GM11168 (cell line): ENCODE results near the gene MMP20.

Source experiments
- in situ Hi-C: fragments of 300-500 bp; cut with MboI; formaldehyde crosslinking; loops from one replicate; pipeline ENCODE4 v1.12.0; 2022; ENCODE audit warnings: low sequenced_read_pairs; ENCODE audit not compliant: unreplicated experiment

The MMP20 gene

DNA sequence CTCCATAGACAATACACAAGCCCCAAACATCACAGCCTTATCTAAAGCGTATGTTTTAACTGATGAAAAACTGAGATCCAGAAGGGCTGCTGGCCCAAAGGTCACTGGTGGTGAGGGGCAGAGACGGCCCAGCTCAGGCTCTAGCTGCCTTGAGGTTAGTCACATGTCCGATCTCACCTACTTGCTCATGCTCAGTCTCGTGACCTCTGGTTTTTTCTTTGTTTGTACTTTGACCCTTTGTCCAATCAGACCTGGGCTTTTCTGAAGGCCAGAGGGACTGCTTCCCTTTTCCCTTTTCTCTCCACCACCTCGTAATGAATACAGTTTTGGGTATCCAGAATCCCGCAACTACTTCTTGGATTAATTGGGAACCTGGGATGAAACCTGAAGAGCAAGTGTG, 28.6 kb downstream of the MMP20 start:
- in situ Hi-C loops: no loop called here

DNA sequence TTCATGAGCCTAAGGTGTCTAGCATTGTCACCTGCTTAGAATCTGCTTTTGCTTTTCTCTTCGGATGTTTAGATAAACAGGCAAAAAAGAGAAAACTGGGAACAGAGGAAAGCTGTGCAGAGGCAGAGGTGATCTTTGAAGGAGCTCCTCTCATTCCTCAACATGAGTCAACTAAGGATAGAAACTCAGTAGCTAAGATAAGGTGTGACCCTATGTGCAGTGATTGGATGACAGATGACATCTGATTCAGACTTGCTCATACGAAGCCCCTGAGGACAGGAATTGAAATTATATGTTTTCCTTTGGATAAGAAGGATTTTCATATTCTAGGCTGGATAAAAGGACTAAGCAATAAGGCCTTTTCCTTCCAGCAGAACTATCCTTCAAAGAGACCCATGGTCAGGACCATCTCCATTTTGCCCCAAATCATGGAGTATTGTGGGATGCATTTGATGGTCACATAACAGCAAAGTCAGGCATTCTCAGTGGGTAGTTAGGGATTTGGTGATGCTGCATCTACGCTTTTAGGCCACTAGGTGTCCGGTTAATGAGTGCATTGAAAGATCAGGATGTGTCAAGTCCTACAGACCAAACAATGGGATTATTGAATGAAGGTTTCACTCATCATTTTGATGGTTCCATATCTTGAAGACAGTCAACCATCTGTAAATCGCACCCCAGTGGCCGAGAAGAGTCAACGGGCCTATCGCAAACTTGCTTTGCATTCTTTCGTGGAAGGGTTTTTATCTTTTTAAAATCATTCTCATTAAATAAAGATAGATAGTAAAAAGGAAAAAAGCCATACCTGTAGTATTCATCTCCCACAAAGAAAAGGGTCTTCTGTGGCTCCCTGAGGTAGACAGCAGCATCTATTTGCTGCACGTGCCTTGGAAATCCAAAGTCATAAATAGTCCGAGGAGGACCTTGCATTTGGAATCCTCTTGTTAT, 32.2 kb downstream of the MMP20 start:
- in situ Hi-C loops: no loop called here

DNA sequence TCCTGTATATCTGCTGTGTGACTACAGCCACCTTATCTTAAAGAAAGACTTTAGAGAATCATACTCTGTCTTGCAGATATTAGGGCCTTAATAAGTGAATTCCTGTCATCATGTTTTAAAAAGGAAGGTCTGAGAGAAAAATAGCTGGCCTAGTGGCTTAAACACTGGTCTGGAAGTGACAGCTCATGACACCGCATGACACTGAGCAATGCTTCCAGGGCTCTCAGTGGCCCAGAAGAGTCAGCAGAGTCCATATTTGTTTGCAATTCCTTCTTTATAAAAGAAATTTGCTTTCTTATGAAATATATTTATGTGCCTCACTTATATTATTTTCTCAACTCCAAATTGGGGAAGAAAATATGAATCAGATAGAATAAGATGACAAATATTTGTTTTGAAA, 33.0 kb downstream of the MMP20 start:
- in situ Hi-C loops: no loop called here

DNA sequence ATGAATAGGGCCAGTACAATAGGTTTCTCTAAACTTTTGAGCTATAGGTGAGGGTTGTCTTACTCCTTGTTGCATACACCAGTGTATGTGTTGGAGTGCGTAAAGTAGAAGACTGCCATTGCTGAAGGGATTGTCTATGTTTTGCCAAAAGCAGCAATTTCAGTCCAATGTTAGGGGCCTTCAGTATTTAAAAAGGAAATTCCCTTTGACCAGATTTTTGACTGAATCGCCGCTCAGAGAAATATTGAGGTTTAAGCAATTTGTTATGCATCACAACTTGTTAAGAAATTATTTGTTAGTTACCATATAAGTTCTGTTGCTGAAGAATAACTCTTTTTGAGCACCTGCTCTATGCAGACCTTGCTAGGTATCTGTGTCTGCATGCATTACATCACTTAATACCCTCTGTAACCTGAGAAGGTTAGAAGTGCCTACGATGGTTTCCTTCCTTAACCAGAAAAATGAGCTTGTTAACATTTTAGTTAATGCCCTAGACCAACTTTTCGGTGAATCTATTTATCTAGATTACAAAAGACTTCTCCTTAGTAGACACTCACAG, 33.9 kb downstream of the MMP20 start:
- in situ Hi-C loops: no loop called here

DNA sequence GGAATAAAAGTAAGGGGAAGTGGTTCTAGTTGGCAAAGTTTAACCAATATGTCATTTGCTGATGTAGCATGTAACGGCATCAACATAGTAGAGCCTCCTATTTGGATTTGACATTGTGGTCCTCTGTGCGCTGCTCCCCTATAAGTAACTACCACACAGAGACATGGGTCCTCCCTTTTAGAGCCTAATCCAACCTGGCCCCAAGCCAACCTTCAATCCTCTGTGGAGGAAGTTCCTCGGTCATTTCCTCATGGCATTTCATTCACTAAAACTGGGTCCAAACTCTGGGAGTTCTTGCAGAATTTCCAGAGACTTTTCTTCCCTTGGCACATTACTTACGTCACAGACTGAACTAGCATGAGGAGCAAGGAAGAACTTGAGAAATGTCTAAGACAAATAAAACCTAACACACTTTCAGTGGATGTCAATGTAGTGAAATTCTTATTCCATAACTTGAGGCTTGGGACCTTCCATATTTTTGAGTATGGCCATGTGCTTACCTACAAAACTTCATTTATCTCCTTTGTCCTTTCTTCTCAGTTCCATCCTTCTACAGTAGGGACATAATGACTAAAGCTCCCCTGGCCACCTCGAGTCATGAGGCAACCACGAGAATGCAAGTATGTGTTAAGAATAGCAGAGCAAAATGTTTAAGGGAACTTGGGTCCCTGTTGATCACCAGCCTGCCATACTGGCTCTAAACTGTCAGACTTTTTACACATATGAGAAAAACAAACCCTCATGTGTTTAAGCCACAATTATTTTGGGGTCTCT, 34.7 kb downstream of the MMP20 start:
- in situ Hi-C loops: no loop called here

DNA sequence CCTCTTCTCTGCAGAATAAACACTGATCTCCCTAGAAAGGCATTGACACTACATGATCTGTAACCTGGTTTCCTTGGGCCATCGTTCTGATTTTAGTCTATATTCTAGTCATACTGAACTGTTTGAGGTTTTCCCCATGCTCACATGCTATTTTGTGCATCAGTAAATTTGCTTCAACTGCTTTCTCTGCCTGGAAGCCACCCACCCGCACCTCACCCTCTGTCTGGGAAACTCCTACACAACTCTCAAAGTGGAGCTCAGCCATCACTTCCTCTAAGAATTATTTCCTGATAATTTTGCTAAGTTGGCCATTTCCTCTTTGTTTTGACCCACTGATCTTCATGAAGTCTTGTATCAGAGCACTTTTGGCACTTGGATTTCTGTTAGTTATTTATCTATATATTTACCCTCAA, 36.1 kb downstream of the MMP20 start:
- in situ Hi-C loops: no loop called here

DNA sequence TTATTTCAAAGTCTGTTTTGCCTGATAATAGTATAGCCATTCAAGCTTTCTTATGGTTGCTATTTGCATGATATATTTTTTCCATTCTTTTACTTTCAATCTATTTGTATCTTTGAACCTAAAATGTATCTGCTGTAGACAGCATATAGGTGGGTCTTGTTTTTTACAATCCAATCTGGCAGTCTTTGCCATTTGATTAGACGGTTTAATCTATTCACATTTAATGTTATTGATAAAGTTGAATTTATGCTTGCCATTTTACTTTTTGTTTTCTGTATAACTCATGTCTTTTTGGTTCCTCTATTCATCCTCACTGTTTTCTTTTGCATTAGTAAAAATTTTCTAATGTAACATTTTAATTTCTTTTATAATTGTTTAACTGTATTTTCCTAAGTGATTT, 37.4 kb downstream of the MMP20 start:
- in situ Hi-C loops: no loop called here

DNA sequence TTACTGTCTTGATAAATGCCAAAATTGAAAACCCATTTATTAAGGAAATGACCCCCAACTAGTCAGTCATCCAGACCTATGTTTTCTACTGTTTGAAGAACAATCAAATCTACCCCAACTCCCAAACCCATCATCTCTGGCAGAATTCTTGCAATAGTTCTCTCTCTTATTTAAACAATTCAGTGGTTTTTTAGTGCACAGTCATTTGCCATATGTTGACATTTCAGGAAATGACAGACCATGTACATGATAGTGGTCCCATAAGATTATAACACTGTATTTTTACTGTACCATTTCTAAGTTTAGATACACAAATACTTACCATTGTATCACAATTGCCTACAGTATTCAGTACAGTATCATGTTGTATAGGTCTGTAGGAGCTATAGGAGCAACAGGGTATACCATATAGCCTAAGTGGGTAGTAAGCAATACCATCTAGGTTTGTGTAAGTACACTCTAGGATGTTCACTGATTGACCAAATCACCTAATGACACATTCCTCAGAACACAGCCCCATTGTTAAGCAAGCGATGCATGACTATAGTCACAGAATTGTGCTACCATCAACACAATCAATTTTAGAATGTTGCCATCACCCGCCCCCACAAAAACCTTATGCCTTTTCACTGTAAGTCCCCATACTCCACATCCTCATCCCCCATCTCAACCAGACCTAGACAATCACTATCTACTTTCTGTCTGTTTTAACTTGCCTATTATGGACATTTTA, 41.8 kb downstream of the MMP20 start:
- in situ Hi-C loops: no loop called here

DNA sequence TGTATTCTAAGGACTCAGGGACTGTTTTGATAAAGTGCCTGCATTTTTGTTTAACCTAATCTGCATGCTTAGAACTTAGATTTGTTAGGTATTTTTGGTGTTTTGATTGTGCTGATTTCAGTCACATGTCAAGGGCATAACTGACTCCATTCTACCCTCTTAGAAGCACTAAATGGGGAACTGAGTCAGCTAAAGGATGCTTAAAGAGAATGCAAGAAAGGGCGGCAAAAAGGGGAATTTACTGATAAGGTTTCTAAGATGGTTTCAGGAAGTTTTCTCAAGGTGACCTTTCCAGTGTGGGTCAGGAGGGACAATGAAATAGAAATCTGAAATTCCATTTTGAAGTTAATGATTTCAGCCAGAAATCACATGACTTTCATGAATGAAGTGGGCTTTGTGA, 43.0 kb downstream of the MMP20 start:
- in situ Hi-C loops: no loop called here

DNA sequence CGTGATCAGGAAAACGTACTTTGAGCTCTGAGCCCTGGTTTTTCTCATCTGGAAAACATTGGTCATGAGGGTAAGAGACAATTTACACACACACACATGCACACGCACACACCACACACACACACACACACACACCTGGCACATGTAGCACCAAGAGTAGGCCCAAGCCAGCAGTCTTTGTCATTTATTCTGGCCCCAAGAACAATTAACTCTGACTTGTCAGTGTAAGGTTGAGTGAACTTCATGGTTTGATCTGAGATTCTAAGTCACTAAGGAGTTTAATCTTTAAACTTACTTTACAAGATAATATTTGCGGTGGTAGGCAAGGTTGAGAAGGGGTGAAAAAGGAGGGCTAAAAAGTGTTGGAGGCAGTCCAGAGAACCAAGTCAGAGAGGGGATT, 44.1 kb downstream of the MMP20 start:
- in situ Hi-C loops: no loop called here

DNA sequence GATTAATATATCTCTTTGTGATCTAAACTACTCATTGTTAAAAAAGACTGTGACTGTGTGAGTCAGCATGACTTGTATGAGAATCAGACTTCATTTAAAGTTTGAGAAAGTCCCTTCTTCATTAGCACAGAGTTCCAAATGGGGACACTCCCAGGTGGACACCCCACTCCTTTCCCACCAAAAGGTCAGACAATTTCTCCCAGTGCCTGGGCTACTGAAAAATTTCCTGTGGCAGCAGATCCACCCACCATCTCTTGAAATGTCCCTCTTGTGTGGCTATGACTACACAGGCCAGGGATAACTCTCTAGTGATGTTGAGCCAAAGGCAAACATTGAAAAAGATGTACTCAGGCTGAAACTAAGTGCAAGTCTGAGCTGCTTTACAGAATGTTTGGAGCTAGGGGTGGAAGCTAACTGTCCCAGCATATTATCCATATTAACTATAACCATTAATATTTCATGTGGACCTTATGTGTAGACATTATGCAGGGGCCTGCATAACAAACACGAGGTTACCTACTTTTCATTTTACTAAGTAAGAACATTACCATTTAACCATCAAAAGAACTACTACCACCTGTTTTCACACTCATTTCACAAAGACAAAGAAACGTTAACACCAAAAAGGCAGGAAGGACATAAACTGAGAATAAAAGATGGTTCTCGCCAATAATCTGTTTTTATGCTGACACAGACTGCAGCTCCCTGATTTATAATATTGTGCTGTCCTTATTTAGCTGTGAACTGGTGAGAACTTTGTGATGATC, 44.8 kb downstream of the MMP20 start:
- in situ Hi-C loops: no loop called here

DNA sequence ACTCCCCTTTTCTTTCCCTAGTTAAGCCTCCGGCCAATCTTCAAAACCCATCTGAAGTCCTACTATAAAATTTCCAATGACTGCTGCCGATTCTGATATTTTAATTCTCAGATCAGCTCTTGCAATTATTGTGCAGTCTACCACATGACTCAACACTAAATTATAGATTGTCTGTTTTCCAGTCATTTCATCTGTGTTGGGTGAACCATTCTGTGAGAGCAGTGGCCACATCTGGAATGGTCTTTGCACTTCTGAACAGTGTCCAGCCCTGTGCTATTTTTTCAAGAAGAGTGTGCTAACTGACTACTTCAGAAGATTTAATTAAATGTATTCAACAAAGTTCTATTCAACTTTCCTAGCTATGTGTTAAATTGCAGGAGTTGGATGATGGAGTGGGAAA, 47.4 kb downstream of the MMP20 start:
- in situ Hi-C loops: no loop called here

DNA sequence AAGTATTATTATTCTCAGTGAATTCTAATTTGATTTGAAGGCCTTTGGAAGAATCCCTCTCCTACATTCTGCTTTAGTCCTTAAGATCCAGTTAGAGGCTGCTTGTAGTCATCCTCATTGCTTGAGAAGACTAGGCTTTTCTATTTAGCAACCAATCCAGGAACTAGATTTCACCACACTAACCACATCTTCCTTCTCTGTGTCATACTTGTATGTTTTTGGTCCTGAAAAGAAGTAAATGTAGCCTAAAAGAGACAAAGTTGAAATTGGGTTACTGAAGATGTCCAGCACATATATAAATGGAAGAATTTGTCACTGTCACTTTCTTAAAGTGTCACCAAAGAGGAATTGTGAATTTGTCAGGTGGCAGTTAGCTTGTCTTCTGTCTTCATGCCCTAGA, 48.0 kb downstream of the MMP20 start:
- in situ Hi-C loops: no loop called here

DNA sequence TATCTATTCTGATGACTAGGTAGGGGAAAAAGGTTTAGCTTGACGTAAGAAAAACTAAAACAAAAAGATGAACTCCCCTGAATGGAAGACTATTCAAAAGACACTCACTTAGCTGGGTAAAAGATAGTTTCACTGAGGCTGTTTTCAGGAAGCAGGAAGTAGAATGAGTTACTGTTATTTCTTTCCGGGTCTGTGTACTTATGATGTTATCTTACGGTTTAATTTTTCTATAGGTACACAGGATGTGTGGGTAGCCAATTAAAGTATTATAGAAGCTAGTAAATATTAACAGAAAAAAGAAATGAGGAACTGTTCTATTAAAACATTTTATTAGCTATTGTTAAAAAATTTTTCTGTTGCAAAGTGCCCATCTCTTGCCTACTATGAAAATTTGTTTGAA, 48.8 kb downstream of the MMP20 start:
- in situ Hi-C loops: no loop called here

DNA sequence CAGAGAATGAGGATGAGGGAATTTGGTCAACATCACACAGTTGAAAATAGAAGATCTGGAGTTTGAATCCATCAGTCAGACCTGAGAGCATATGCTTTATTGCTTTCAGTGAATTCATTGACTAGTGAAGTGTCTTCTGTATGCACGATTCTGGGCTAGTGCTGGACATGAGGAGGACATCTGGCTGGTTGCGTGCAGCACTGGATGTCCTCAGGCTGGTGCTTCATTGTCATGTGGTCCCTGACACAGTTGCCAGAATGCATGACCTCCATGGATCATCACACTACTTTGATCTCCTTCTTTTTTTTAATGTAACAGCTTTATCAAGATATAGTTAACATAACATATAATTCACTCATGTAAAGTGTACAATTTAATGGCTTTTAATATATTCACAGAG, 50.1 kb downstream of the MMP20 start:
- in situ Hi-C loops: no loop called here

DNA sequence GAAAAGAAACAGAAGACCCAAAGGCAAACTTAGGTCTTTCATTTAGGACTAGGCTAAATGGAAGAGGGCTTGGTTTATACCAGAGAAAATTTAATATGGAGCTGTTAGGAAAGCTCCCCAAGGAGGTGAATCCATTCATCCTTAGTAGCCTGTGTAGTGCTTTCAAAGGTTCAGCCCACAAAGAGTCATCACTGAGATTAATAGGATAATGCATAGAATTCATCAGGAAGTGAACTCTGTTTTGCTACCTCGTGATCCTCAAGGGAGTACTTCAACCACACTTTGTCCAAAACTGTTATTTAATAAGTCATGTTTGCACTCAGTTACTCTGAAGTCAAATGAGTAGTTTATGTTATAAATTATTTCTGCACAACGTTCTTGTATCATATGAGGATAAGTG, 51.3 kb downstream of the MMP20 start:
- in situ Hi-C loops: no loop called here

DNA sequence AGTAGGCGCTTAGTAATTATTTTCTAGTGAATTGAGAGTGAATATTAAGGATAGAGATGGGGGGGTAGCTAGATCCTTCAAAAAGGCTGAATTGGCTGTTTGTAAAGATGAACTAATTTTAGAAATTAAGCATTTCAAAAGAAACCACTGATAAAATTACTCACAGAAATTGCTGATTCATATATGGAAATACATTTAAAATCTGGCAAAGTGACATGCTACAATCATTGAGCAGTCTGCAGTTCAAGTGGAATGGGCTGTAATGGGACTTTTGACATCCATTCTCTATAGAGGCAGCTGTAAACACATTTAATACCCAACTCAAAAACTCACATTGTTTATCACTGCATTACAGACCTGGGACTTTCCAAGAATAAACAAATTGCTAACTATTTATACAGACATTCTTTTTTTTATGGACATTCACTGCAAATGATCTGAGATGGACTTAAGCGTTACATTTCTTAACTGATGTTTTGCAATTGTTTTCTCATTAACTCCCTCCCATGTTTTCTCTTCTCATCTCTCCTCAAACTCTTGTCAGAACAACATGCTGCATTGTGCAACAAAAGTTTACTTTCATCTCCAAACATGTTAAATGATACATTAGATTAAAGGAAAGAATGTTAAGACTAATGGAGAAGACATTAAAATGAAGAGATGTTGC, 52.4 kb downstream of the MMP20 start:
- in situ Hi-C loops: no loop called here

DNA sequence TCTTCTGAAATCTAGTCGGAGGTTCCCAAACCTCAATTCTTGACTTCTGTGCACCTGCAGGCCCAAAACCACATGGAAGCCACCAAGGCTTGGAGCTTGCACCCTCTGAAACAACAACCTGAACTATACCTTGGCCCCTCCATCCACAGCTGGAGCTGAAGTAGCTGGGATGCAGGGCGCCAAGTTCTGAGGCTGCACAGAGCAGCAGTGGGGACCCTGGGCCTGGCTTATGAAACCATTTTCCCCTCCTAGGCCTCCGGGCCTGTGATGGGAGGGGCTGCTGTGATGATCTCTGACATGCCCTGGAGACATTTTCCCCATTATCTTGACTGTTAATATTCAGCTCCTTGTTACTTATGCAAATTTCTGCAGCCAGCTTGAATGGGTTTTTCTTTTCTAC, 56.3 kb downstream of the MMP20 start:
- in situ Hi-C loops: no loop called here

DNA sequence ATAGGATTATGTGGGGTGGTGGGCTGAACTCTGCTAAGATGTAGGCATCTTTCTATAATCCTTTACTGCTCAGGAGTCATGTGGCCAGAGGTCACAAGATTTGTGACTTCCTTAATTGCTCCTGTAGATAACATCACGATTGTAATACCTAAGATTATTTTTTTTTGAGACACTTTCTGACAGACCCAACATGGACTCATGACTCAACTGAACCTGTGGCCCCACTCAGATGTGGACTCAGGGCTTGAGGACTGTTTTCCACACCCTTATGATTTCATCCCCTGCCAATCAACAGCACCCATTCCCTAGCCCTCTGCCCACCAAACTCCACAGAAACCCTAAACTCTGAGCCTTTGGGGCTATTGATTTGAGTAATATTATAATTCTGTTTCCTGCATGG, 59.0 kb downstream of the MMP20 start:
- in situ Hi-C loops: no loop called here
